ENCODE measurements around the gene IMPDH1. TPM values are rescaled to one million over a fixed set of nuclear protein-coding genes. Genes with fewer than 3 reads are reported as not detected.
A peak's percentile ranks its signal among the peaks of the same experiment; 100 is the strongest.

Gene IMPDH1
- total and polyA plus RNA-seq, 9 of the 15 experiments (the other 6 are each of a cell fraction or from before 2014, with no cell fraction given): 0.80 to 118 (median 64.3) TPM

GRCh38 chr7:128425850-128426249 is 16.1 kb upstream of the IMPDH1 start (continued):
- TF ChIP-seq THRA (IDR thresholded peaks at IDR 0.05): no peak
- TF ChIP-seq LEF1 (IDR thresholded peaks at IDR 0.05): no peak
- no peak for TF ChIP-seq IFI16 (CRISPR knock-in tag; IDR thresholded peaks at IDR 0.05)
- no peak for TF ChIP-seq U2AF2 (optimal IDR thresholded peaks at IDR 0.05; ENCODE audit: low read depth, low read length)
- TF ChIP-seq, protein P1, sequence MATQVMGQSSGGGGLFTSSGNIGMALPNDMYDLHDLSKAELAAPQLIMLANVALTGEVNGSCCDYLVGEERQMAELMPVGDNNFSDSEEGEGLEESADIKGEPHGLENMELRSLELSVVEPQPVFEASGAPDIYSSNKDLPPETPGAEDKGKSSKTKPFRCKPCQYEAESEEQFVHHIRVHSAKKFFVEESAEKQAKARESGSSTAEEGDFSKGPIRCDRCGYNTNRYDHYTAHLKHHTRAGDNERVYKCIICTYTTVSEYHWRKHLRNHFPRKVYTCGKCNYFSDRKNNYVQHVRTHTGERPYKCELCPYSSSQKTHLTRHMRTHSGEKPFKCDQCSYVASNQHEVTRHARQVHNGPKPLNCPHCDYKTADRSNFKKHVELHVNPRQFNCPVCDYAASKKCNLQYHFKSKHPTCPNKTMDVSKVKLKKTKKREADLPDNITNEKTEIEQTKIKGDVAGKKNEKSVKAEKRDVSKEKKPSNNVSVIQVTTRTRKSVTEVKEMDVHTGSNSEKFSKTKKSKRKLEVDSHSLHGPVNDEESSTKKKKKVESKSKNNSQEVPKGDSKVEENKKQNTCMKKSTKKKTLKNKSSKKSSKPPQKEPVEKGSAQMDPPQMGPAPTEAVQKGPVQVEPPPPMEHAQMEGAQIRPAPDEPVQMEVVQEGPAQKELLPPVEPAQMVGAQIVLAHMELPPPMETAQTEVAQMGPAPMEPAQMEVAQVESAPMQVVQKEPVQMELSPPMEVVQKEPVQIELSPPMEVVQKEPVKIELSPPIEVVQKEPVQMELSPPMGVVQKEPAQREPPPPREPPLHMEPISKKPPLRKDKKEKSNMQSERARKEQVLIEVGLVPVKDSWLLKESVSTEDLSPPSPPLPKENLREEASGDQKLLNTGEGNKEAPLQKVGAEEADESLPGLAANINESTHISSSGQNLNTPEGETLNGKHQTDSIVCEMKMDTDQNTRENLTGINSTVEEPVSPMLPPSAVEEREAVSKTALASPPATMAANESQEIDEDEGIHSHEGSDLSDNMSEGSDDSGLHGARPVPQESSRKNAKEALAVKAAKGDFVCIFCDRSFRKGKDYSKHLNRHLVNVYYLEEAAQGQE (IDR thresholded peaks at IDR 0.05; ENCODE audit: borderline replicate concordance): peak; percentile 95
- TF ChIP-seq, protein P1 (CRISPR knock-in tag; IDR thresholded peaks at IDR 0.05; ENCODE audit: low read depth): no peak
- no peak for TF ChIP-seq MCM7 (IDR thresholded peaks at IDR 0.05)
- no peak for TF ChIP-seq ETV5 (CRISPR knock-in tag; IDR thresholded peaks at IDR 0.05; ENCODE audit: low read depth)
- no peak; the same call in 1 of the 2 replicates for TF ChIP-seq MYC (IDR thresholded peaks at IDR 0.05; ENCODE audit: low read depth, low read length)
- TF ChIP-seq MYC (CRISPR knock-in tag; IDR thresholded peaks at IDR 0.05; ENCODE audit: borderline replicate concordance, low read depth): no peak
- no peak for TF ChIP-seq ZNF561 (CRISPR knock-in tag; conservative IDR thresholded peaks at IDR 0.05)
- TF ChIP-seq, protein P2, sequence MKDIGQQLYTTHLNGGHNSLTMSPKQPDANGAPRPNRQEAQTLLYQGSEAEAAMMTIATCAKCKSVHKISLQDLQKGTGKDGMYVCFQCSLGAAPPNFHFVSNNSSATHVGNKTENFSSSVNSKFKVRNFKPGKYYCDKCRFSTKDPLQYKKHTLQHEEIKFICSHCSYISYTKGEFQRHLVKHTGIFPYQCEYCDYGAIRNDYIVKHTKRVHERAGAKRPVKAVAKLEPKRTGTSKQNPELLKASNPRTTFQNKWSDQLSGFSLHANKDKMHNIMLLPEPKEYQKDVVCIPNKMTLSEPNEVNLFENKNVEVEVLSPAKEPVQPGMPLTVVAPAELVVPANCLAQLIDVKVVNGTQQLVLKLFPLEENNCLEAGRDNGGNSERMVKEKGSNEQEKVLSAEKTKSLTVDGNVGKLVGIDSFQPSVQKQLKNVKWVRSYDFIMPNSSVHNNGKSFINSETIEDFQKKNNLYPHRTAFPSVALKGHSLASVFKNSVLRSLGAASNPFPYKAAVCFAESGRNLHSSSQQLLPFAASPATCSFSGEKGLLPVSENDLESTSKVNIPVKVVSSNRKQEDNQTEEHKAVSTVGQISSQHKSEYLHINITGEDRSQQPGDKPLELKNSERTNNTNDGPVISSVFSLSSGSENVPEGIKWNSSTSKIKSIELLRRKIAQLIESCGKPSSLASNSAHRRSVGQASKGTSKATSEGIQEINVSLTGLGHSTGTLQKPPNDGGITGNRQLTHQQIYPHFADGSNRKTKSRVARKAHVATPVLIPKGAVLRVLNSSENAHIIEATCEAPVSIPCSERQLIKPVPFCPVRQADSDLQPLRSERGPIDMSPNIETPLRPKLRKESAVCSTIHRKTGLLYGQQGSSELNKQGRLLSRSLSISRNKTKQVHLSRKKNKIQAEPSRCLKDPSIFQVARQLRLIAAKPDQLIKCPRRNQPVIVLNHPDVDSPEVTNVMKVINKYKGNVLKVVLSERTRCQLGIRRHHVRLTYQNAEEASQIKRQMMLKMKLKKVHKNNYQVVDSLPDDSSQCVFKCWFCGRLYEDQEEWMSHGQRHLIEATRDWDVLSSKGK (CRISPR knock-in tag; IDR thresholded peaks at IDR 0.05): no peak
- no peak for TF ChIP-seq KLF6 (CRISPR knock-in tag; IDR thresholded peaks at IDR 0.05; ENCODE audit: borderline replicate concordance)
- TF ChIP-seq, protein P3, sequence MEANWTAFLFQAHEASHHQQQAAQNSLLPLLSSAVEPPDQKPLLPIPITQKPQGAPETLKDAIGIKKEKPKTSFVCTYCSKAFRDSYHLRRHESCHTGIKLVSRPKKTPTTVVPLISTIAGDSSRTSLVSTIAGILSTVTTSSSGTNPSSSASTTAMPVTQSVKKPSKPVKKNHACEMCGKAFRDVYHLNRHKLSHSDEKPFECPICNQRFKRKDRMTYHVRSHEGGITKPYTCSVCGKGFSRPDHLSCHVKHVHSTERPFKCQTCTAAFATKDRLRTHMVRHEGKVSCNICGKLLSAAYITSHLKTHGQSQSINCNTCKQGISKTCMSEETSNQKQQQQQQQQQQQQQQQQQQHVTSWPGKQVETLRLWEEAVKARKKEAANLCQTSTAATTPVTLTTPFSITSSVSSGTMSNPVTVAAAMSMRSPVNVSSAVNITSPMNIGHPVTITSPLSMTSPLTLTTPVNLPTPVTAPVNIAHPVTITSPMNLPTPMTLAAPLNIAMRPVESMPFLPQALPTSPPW (CRISPR knock-in tag; IDR thresholded peaks at IDR 0.05): no peak
